IMR-90 (cell line): ENCODE results near the gene LRRTM3.

Source experiments
- BHLHE40 ChIP-seq: fragments of 150-350 bp; IDR thresholded peaks from 2 replicates; pipeline ENCODE4 v1.6.1; 2016; ENCODE audit warnings: mild to moderate bottlenecking, low read depth, low read length
- CEBPB ChIP-seq: IDR thresholded peaks from 2 replicates; pipeline ENCODE4 v1.6.1; 2012; ENCODE audit warnings: low read depth, low read length, improper control_type of control experiment
- FOS ChIP-seq: fragments of 150-350 bp; IDR thresholded peaks from 2 replicates; pipeline ENCODE4 v1.6.1; 2016; ENCODE audit warnings: low read depth, low read length
- MAFK ChIP-seq: IDR thresholded peaks from 2 replicates; pipeline ENCODE4 v1.6.1; 2012; ENCODE audit warnings: low read depth, low read length, improper control_type of control experiment
- MAZ ChIP-seq: IDR thresholded peaks from 2 replicates; pipeline ENCODE4 v1.6.1; 2012; ENCODE audit warnings: low read depth, mild to moderate bottlenecking, low read length, improper control_type of control experiment, moderate library complexity, borderline replicate concordance
- NFE2L2 ChIP-seq: fragments of 150-350 bp; IDR thresholded peaks from 2 replicates; pipeline ENCODE4 v1.6.1; 2016; ENCODE audit warnings: low read depth, mild to moderate bottlenecking, low read length
- POLR2A ChIP-seq: IDR thresholded peaks from 2 replicates; pipeline ENCODE4 v1.6.1; 2012; ENCODE audit warnings: mild to moderate bottlenecking, low read depth, low read length
- RAD21 ChIP-seq: IDR thresholded peaks from 2 replicates; pipeline ENCODE4 v1.6.1; 2012; ENCODE audit warnings: low read length, improper control_type of control experiment
- RCOR1 ChIP-seq: IDR thresholded peaks from 2 replicates; pipeline ENCODE4 v1.6.1; 2012; ENCODE audit warnings: mild to moderate bottlenecking, low read length, improper control_type of control experiment; ENCODE audit not compliant: insufficient replicate concordance
- SMC3 ChIP-seq: fragments of 150-350 bp; IDR thresholded peaks from 2 replicates; pipeline ENCODE4 v1.6.1; 2016; ENCODE audit warnings: low read depth, mild to moderate bottlenecking, antibody characterized with exemption, low read length, moderate library complexity
- USF2 ChIP-seq: fragments of 150-350 bp; IDR thresholded peaks from 2 replicates; pipeline ENCODE4 v1.6.1; 2017; ENCODE audit warnings: mild to moderate bottlenecking, antibody characterized with exemption, low read length, low read depth
- TF ChIP-seq, protein P1 (sequence below): conservative IDR thresholded peaks from 2 replicates; pipeline ENCODE4 v1.5.1; 2012; ENCODE audit warnings: mild to moderate bottlenecking, low read depth, low read length, improper control_type of control experiment

DNA sequence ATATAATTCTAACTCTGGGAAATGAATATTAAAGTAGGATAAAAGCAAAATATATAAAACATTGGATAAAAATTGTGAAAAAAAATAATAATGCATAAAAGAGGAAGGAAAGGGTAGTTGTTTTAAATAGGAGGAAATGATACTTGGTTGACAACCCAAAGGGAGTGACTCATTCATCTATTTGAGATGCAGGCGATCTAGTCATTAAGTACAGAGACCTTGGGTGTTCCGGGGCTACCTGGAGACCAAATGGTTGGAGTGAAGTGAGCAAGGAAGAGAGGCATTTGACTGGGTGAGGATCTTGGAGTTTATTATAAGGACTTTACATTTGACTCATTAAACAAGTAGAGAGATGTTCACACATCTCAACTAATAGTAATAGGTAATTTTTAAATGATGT is 111.0 kb downstream of the LRRTM3 start:
- TF ChIP-seq, protein P1, sequence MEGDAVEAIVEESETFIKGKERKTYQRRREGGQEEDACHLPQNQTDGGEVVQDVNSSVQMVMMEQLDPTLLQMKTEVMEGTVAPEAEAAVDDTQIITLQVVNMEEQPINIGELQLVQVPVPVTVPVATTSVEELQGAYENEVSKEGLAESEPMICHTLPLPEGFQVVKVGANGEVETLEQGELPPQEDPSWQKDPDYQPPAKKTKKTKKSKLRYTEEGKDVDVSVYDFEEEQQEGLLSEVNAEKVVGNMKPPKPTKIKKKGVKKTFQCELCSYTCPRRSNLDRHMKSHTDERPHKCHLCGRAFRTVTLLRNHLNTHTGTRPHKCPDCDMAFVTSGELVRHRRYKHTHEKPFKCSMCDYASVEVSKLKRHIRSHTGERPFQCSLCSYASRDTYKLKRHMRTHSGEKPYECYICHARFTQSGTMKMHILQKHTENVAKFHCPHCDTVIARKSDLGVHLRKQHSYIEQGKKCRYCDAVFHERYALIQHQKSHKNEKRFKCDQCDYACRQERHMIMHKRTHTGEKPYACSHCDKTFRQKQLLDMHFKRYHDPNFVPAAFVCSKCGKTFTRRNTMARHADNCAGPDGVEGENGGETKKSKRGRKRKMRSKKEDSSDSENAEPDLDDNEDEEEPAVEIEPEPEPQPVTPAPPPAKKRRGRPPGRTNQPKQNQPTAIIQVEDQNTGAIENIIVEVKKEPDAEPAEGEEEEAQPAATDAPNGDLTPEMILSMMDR = no peak
- TF ChIP-seq POLR2A (no peak), CEBPB (no peak), NFE2L2 (no peak), RCOR1 (no peak), BHLHE40 (no peak), SMC3 (no peak), FOS (no peak), MAZ (no peak), RAD21 (no peak), MAFK (no peak), USF2 (no peak)
